Left lung (tissue), 14 donors: ENCODE measurements around the gene CHMP5. TPM values are rescaled to one million over a fixed set of nuclear protein-coding genes. Genes with fewer than 3 reads are reported as not detected.

Source experiments
- ATAC-seq: fragments of 200-7000 bp; cut with Tn5 transposase; one replicate; pipeline ENCODE4 v1.9.1; 2020; ENCODE audit warnings: moderate library complexity
- DNase-seq, 4 donors: peaks; one replicate each; pipeline ENCODE4 v3.0.0-alpha.2; 2013 to 2020
- H3K27ac ChIP-seq, 2 donors: fragments of 200-600 bp; sonication (generic) in 1 of 2; one replicate each; pipeline versions ENCODE4 v1.5.0 to v1.8.0; 2020 to 2021
- H3K27me3 ChIP-seq, 2 donors: fragments of 200-600 bp; sonication (generic) in 1 of 2; one replicate each; pipeline versions ENCODE4 v1.5.0 to v1.8.0; 2020 to 2021
- H3K36me3 ChIP-seq, 2 donors: fragments of 200-600 bp; sonication (generic) in 1 of 2; one replicate each; pipeline versions ENCODE4 v1.5.0 to v1.8.0; 2020 to 2021
- H3K4me1 ChIP-seq, 2 donors: fragments of 200-600 bp; one replicate each; pipeline ENCODE4 v1.8.0; 2021
- H3K4me3 ChIP-seq, 2 donors: fragments of 200-600 bp; sonication (generic) in 1 of 2; one replicate each; pipeline versions ENCODE4 v1.5.0 to v1.8.0; 2020 to 2021; ENCODE audit warnings: mild to moderate bottlenecking in 1 of 2
- H3K9me3 ChIP-seq, 2 donors: fragments of 200-600 bp; sonication (generic) in 1 of 2; one replicate each; pipeline versions ENCODE4 v1.5.0 to v1.8.0; 2020 to 2021
- intact Hi-C, 2 donors: fragments of 100-400 bp; cut with DNase I; formaldehyde crosslinking; loops; one replicate each; pipeline versions ENCODE4 v1.11.2 to v1.14.2; 2022
- long read RNA-seq, 12 donors: library from polyadenylated mRNA in 2 of 12; unstranded in 2 of 12; transcript quantifications; one replicate each; pipeline ENCODE4 v2.0.0 and lab custom pipeline, GENCODE V29; 2019 to 2026
- polyA plus RNA-seq, 6 donors: library from polyadenylated mRNA; unstranded; fragments of 120-200 nt; gene quantifications; one replicate each; pipeline ENCODE4 v1.2.1, GENCODE V29; 2013; ENCODE audit not compliant: insufficient read length in 6 of 6
- total RNA-seq, 2 donors: library from RNA; stranded (reverse); fragmentation: NEBNext Ultra II Directional; extraction: Animal tissue kit (Norgen Biotek cat#: 25700); gene quantifications; one replicate each; pipeline ENCODE4 v1.2.1, GENCODE V29; 2021
- TF ChIP-seq, protein P1 (sequence below), 2 donors: fragments of 200-600 bp; sonication (generic) in 1 of 2; IDR thresholded peaks; one replicate each; pipeline versions ENCODE4 v1.5.0 to v1.8.0; 2021; ENCODE audit warnings: antibody characterized with exemption in 2 of 2
- donor health status: DM: no; HTN: yes; CAD: no.
- donor health status: DM: no; HTN: no; CAD: no.

CHMP5 gene
- 10 to 100 TPM; 67.4 to 79.3 TPM for total RNA-seq
- 100 to 1,000 TPM in 3 of 6 donors, 10 to 100 TPM in 3; 92.3 to 112 (median 99.8) TPM for polyA plus RNA-seq
- long read RNA-seq, donor 1, transcript CHMP5-201 (8 exons, 1,477 nt): major isoform, 92 of 182 reads
- long read RNA-seq, donor 1, partial matches to known transcripts: 86 of 182 reads
- long read RNA-seq, donor 1, other reads (novel, unspliced or antisense): 0 of 182 reads
- long read RNA-seq, donor 2, transcript CHMP5-201 (8 exons, 1,477 nt): major isoform, 58 of 112 reads
- long read RNA-seq, donor 2, transcript CHMP5-203 (2 exons, 576 nt): minor isoform, 7 of 112 reads
- long read RNA-seq, donor 2, partial matches to known transcripts: 47 of 112 reads
- long read RNA-seq, donor 2, other reads (novel, unspliced or antisense): 0 of 112 reads
- long read RNA-seq, donor 3, transcript CHMP5-201 (8 exons, 1,477 nt): major isoform, 80 of 105 reads
- long read RNA-seq, donor 3, partial matches to known transcripts: 24 of 105 reads
- long read RNA-seq, donor 3, other reads (novel, unspliced or antisense): 0 of 105 reads
- long read RNA-seq, donor 4, transcript CHMP5-201 (8 exons, 1,477 nt): major isoform, 92 of 108 reads
- long read RNA-seq, donor 4, partial matches to known transcripts: 8 of 108 reads
- long read RNA-seq, donor 4, other reads (novel, unspliced or antisense): 7 of 108 reads
- long read RNA-seq, donor 5, transcript CHMP5-201 (8 exons, 1,477 nt): major isoform, 78 of 115 reads
- long read RNA-seq, donor 5, partial matches to known transcripts: 34 of 115 reads
- long read RNA-seq, donor 5, other reads (novel, unspliced or antisense): 0 of 115 reads
- long read RNA-seq, donor 6, transcript CHMP5-201 (8 exons, 1,477 nt): major isoform, 84 of 189 reads
- long read RNA-seq, donor 6, partial matches to known transcripts: 101 of 189 reads
- long read RNA-seq, donor 6, other reads (novel, unspliced or antisense): 0 of 189 reads
- long read RNA-seq, donor 7, transcript CHMP5-201 (8 exons, 1,477 nt): major isoform, 61 of 76 reads
- long read RNA-seq, donor 7, partial matches to known transcripts: 14 of 76 reads
- long read RNA-seq, donor 7, other reads (novel, unspliced or antisense): 0 of 76 reads
- long read RNA-seq, donor 8, transcript CHMP5-201 (8 exons, 1,477 nt): major isoform, 30 of 46 reads
- long read RNA-seq, donor 8, partial matches to known transcripts: 15 of 46 reads
- long read RNA-seq, donor 8, other reads (novel, unspliced or antisense): 0 of 46 reads
- long read RNA-seq, donor 9: 0 reads
- long read RNA-seq, donor 10, transcript CHMP5-201 (8 exons, 1,477 nt): major isoform, 45 of 49 reads
- long read RNA-seq, donor 10, partial matches to known transcripts: 3 of 49 reads
- long read RNA-seq, donor 10, other reads (novel, unspliced or antisense): 1 of 49 reads
- long read RNA-seq, donor 11, transcript CHMP5-201 (8 exons, 1,477 nt): major isoform, 80 of 122 reads
- long read RNA-seq, donor 11, partial matches to known transcripts: 41 of 122 reads
- long read RNA-seq, donor 11, other reads (novel, unspliced or antisense): 0 of 122 reads
- long read RNA-seq, donor 12, transcript CHMP5-201 (8 exons, 1,477 nt): major isoform, 41 of 88 reads
- long read RNA-seq, donor 12, partial matches to known transcripts: 46 of 88 reads
- long read RNA-seq, donor 12, other reads (novel, unspliced or antisense): 0 of 88 reads

DNA sequence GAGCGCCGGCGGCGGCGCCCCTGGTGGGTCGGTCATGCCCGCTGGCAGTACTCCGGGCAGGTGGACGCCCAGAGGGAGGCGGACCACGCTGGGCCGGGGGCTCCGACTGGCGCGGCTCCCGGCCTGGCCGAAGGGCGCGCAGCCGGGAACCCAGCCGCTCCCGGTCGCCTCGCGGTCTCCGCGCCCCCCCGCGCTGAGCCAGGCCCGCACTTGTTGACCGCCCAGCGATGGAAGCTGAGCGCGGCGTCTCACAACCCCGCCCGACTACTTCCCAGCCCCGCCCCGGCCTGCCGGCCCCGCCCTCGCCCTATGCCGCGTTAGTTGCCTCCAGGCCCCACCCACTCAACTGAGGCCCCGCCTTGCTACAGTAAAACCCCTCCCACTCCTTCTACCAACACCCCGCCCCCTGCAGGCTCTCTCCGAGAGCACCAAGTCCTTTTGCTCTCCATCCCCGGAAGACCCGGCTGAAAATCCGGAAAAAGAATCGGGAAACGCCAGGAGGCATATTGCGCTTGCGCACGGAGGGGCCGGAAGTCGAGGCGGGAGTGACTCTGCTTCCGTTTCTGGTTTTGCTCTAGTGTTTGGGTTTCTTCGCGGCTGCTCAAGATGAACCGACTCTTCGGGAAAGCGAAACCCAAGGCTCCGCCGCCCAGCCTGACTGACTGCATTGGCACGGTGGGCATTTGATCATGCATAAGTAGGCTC, at the start of gene CHMP5, which contains the start of gene BAG1:
CHMP5 (plus strand) TSS at position 577 of the 705 bp plus-strand sequence; CDS start at position 607, 30 bp downstream.
BAG1 (minus strand) TSS at position 236 of the 705 bp plus-strand sequence.
- ATAC-seq (peak; percentile 99), DNase-seq (peak; percentile 99 to 100 (median 100))
- Histone ChIP-seq H3K4me1 (peaks cover 11 to 44% of the 10 kb centered on the region in 2 donors), H3K4me3 (peak within 1 kb of the TSS; percentile 88 to 96), H3K9me3 (no peaks in the 10 kb centered on the region), H3K36me3 (peaks cover 0 to 68% of the 10 kb centered on the region in 2 donors), H3K27ac (peak within 1 kb of the TSS; percentile 87 to 95), H3K27me3 (no peaks in the 10 kb centered on the region)
- TF ChIP-seq, protein P1, sequence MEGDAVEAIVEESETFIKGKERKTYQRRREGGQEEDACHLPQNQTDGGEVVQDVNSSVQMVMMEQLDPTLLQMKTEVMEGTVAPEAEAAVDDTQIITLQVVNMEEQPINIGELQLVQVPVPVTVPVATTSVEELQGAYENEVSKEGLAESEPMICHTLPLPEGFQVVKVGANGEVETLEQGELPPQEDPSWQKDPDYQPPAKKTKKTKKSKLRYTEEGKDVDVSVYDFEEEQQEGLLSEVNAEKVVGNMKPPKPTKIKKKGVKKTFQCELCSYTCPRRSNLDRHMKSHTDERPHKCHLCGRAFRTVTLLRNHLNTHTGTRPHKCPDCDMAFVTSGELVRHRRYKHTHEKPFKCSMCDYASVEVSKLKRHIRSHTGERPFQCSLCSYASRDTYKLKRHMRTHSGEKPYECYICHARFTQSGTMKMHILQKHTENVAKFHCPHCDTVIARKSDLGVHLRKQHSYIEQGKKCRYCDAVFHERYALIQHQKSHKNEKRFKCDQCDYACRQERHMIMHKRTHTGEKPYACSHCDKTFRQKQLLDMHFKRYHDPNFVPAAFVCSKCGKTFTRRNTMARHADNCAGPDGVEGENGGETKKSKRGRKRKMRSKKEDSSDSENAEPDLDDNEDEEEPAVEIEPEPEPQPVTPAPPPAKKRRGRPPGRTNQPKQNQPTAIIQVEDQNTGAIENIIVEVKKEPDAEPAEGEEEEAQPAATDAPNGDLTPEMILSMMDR (IDR thresholded peaks at IDR 0.05): peak in 1 of 2 donors; percentile 27
- intact Hi-C loops: no loop called here

DNA sequence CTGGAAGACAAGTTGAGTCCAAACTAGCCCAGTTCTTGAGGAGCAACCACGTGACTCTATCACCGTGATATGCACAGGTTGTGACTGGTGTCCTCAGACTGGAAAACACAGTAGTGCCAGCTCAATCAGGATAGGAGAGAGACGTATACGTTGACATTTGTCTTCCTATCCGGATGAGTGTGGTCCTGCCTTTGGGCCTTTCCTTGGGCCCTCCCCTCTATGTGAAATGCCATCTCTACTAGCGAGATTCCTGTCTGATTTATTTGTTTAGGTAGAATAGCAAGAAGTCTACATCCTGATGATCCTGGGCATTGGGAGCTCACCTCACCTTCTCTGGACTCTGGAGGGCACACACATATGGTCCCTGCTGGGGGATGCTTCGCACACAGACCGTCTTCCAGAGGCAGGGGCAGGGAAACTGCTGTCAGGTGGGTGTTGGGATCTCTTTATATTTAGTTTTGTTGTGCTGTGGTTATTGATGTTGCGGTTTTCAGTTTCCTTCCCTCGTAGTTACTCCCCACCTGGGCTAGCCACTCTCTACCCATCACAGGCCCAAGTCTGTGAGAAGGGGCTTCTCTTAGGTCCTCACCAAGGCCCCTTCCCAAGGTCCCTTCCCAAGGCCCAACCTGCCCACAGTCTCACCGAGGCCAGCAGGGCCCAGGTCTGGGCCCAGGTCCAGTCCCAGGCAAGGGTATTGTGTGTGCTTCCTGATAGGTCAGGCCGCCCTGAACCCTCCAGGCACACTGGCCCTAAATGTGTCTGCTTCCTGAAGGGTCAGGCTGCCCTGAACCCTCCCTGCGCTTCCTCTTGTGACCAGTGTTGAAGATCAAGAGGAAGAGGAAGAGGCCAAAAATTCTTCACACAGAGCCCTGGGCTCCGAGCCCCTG, 43.9 kb upstream of the CHMP5 start:
- Histone ChIP-seq H3K27me3 (no peaks in the 10 kb centered on the region), H3K27ac (peak overlapping the region in 1 of 2 donors; percentile 45), H3K4me3 (no peak overlapping the region), H3K36me3 (no peaks in the 10 kb centered on the region), H3K9me3 (no peaks in the 10 kb centered on the region), H3K4me1 (peaks cover 0 to 19% of the 10 kb centered on the region in 2 donors)
- TF ChIP-seq, protein P1 (IDR thresholded peaks at IDR 0.05): no peak
- ATAC-seq (peak; percentile 43), DNase-seq (peak in 1 of 4 donors; percentile 78)
- intact Hi-C loops: loop anchor here in 1 of 2 donors (10.0 kb wide), 1 partner anchor 136 kb away; no protein-coding TSS in a partner anchor

DNA sequence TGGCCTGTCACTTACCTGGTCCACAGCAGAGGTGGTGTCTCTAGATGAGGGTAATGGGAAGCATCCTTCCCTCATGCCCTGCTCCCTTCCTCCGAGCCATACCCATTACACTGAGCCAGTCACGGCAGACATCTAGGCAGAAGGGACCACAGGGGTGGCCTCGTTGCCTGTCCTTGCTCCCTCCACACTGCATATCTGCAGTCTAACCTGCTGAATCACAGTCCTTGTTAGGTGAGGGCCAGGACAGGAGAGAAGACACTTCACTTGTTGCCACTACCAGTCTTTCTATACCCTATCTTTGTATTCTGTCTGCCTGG, 43.3 kb upstream of the CHMP5 start:
- no peak overlapping the region for H3K4me3 ChIP-seq
- H3K27ac ChIP-seq: peak overlapping the region in 1 of 2 donors; percentile 45
- peaks cover 0 to 24% of the 10 kb centered on the region in 2 donors for H3K4me1 ChIP-seq
- no peaks in the 10 kb centered on the region for H3K27me3 ChIP-seq
- H3K36me3 ChIP-seq: no peaks in the 10 kb centered on the region
- H3K9me3 ChIP-seq: no peaks in the 10 kb centered on the region
- TF ChIP-seq, protein P1 (IDR thresholded peaks at IDR 0.05): no peak
- DNase-seq (no peak), ATAC-seq (no peak)
- intact Hi-C loops: loop anchor here in 1 of 2 donors (10.0 kb wide), 1 partner anchor 137 kb away; no protein-coding TSS in a partner anchor
